ENCODE measurements around the gene SS18L1.

- TF ChIP-seq EZH2 (IDR thresholded peaks at IDR 0.05; ENCODE audit: borderline replicate concordance, low read length) (no peak), CTCF (conservative IDR thresholded peaks at IDR 0.05 in 1 of 2, IDR thresholded peaks at IDR 0.05 in 1 of 2; ENCODE audit: extremely low read depth in 1 of 2, insufficient read depth in 1 of 2, low read depth in 1 of 2, low read length in 2 of 2) (no peak)
These were observed 39.2 kb downstream of the SS18L1 start, which contains the start of gene MTG2 for GRCh38 chr20:62182469-62183425.

Measured in mammary epithelial cell (primary cell).